ENCODE data around the gene RNF130.

Gene RNF130

DNA sequence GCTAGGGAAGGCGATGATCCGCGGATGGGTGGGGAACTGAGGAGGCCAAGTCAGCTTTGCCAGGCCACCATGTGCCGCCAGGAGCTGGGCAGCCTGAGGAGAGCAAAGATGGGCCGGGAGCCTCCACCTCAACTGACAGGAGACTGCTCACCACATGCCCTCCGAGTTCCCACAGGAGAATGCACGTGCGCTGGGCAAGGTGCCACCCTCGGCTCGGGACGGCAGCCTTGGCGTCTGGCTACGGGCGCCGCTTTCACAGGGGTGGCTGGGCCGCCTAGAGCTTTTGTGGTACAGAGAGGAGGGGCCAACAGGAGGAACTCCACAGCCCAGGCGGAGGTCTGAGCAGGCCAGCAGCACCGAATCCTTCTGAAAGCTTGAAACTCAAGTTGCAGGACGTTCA is 158.6 kb downstream of the RNF130 start:
- DNase-seq = no peak

DNA sequence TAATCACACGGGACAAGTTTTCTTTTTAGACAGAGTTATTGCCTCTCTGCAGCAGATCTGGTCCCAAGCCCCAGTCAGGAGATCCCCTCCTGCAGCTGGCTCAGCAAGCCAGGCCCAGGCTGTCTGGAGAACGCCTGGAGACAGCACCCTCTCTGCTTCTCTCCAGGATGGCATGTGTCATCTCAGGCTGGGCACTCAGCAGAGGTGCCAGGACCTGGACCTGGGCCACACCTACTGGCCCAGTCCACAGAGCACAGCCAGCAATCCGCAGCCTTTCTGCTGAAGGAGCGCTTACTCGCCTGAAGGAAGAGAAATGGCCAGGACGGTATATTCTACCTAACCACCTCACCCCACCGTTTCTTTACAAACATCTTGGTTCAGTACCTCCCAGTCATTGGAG is 159.2 kb downstream of the RNF130 start:
- DNase-seq = no peak

DNA sequence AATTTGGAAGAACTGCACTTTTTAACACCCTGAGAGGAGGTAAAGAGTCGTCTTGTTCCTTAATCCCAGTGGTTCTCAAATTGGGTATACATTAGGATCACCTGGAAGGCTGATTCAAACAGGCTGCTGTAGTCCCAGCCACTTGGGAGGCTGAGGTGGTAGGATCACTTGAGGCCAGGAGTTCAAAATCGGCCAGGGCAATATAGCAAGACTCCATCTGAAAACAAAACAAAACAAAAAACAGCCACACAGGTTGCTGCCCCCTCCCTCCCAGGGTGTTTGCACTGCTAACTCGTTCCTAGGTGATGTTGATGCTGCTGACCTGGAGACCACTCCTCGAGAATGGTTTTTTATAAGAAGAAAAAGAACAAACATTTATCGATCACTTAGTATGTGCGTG is 162.3 kb downstream of the RNF130 start:
- DNase-seq = no peak

DNA sequence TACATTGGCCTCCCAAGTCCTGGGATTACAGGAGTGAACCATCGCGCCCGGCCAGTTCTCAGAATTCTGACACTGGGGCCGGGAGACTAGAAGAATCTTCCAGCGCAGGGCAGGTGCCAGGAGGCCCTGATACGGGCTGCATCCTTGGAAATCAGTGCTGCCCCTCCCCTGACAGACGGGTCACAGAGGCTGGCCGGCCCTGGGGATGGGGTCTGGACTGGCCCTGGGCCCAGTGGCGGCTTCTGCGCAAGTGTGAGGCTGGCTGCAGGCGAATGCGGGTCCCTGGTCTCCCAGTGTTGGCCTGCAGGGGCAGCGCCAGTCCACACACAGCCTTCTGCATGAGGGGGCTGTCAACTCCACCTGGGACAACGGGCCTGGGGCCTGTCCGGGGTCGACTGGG is 163.0 kb downstream of the RNF130 start:
- DNase-seq = no peak

DNA sequence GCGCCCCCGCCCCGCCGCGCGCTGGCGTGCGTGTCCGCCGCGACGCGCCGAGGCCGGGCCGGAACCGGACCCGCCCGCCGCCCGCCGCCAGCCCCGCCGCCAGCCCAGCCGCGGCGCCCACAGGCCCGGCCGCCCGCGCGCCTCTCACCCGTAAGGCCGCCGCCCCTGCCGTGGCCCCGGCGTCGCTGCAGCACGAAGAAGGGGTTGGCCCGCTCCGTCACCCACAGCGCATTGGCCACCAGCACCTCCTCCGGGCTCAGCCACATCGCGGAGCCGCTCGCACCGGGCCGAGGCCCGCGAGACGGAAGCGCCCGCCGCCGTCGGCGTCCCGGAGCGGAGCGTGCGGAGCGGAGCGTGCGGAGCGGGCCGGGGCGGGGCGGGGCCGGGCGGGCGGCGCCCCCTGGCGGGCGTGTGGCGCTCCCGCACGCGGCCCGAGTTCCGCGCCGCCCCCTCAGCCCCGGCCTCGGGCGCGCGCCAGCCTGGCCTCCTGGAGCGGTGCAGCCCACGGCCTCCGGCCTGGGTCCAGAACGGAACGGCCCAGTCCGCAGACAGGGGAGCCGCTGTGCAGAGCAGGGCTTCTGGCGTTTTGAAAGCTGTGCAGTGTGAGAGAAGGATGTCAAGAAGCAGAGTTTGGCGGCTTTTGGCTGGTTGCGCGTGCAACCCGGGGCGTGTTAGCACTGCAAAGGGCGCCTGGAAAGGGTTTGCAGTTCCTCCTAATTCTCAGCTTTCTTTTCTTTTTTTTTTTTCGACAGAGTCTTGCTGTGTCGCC is 163.8 kb downstream of the RNF130 start, which contains the start of gene TBC1D9B:
TSS of gene TBC1D9B (minus strand) at position 342 of the 769 bp plus-strand sequence. CDS start at position 266, 76 bp downstream.
- DNase-seq = peak; percentile 89

DNA sequence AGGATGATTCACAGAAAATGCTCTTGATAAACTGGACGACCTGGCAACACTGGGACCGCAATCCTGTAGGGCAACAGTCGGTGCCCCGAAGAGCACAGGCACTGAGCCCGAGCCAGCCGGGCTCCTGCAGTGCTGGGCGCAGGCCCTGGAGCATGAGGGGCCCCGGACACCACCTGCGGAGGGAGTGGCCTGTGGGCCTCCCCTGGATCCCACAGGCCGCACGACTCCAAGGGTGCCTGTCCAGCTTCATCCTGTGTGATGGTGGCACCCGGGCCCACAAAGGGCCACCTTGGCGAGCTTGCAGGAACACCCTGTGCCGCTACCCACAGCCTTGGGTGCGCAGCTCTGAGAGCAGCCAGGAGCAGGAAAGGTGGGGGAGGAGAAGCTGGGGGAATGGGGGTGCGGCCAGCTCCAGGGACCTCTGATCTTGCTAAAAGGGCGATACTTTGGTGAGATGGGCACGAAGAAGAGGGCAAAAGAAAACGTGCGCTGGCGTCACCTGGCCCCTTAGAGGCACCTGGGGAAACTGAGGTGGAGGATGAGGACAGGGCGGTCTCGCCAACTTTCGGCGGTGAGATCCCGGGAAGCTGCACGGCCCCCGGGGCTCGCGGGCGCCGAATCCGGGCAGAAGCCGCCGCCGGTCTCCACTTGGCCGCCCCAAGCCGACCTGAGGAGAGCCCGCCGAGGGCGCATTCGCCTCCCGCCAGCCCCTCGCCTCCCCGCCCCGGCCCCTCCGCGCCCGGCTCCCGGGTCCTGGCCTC is 164.6 kb downstream of the RNF130 start:
- peak; percentile 66 for DNase-seq

DNA sequence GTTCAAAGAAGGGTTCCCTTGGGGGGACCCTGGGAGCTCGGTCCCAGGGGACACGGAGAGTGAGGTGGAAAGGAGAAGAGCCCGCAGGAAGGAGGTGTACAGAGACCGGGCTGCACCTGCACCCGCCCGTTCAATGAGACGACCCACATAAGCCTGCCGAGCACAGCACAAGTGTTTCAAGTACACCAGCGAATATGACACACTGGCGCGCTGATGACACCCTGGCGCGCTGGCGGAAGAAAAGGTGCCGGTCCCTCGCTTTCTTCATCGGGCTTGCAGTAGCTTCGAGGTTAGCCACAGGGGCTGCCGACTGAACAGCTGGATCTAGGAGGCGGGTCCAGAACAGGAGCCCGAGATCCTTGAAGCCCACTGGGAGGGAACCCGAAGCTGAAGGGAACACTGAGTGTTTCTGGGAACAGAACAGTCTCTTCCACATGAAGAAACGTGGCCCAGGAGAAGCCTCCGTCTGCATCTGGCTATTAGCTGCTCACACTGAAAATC is 165.2 kb downstream of the RNF130 start:
- no peak for DNase-seq

DNA sequence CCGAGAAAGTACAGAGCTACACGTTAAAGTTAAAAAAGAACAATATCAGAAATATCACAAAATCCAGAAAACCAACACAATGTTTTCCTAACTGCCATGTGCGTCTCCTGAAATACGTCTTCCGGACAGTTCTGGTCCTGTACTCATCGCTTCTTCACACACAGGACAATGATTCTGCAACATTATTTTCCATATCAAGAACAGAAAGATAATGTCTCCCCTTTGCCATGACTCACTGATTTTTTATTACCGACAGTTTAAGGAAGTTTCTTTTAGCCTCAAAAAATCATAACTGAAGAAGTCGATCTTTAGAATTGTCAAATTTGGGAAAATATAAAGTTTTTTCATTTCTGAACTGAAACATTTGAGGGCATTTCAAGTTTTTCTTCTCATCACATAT is 166.4 kb downstream of the RNF130 start:
- no peak for DNase-seq
